ENCODE data around the gene PRRG4.

PRRG4 gene

GRCh38 chr11:32826113-32826512 is 3.6 kb upstream of the PRRG4 start:
- Histone ChIP-seq H3K27me3 (ENCODE audit: insufficient read depth, low read depth) (no peaks in the 10 kb centered on the region), H2AFZ (ENCODE audit: low read depth) (no peak overlapping the region), H3K9ac (no peak overlapping the region), H3K27ac (no peak overlapping the region), H3K36me3 (ENCODE audit: insufficient read depth) (no peaks in the 10 kb centered on the region), H3K4me2 (no peak overlapping the region), H3K4me1 (ENCODE audit: low read depth, poor library complexity, severe bottlenecking) (peaks cover 15% of the 10 kb centered on the region), H4K20me1 (ENCODE audit: insufficient read depth) (no peaks in the 10 kb centered on the region), H3K4me3 (IDR thresholded peaks at IDR 0.05; ENCODE audit: insufficient read depth, low read depth, low read length) (no peak overlapping the region), H3K79me2 (ENCODE audit: insufficient read depth, low read depth) (no peaks in the 10 kb centered on the region)
- TF ChIP-seq, protein P1, sequence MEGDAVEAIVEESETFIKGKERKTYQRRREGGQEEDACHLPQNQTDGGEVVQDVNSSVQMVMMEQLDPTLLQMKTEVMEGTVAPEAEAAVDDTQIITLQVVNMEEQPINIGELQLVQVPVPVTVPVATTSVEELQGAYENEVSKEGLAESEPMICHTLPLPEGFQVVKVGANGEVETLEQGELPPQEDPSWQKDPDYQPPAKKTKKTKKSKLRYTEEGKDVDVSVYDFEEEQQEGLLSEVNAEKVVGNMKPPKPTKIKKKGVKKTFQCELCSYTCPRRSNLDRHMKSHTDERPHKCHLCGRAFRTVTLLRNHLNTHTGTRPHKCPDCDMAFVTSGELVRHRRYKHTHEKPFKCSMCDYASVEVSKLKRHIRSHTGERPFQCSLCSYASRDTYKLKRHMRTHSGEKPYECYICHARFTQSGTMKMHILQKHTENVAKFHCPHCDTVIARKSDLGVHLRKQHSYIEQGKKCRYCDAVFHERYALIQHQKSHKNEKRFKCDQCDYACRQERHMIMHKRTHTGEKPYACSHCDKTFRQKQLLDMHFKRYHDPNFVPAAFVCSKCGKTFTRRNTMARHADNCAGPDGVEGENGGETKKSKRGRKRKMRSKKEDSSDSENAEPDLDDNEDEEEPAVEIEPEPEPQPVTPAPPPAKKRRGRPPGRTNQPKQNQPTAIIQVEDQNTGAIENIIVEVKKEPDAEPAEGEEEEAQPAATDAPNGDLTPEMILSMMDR (conservative IDR thresholded peaks at IDR 0.05; ENCODE audit: low read depth, low read length), result no peak

DNA sequence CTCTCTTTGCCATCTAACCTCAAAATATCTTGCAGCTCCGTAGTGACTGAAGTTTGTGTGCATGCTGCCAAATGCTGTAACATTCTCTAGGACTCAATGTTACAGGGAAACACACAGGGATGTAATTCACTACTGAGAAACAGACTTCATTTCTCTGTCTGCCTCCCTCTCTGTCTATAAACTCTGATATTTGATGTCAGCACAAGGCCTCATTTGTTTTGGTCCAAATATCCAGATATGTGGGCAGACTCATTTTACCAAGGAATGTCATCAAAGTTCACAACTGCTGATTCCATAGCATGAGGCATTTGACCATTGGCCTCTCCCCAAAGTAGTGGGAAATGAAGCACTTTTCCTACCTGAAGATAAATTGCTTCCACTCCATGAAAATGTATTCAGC is 2.5 kb upstream of the PRRG4 start:
- H3K79me2 ChIP-seq (ENCODE audit: insufficient read depth, low read depth), result no peaks in the 10 kb centered on the region
- H3K27ac ChIP-seq, result no peak overlapping the region
- TF ChIP-seq, protein P1 (conservative IDR thresholded peaks at IDR 0.05; ENCODE audit: low read depth, low read length), result no peak
- H3K9ac ChIP-seq, result no peak overlapping the region
- no peaks in the 10 kb centered on the region for H3K27me3 ChIP-seq (ENCODE audit: insufficient read depth, low read depth)
- no peak overlapping the region for H3K4me2 ChIP-seq
- H3K4me3 ChIP-seq (IDR thresholded peaks at IDR 0.05; ENCODE audit: insufficient read depth, low read depth, low read length), result no peak overlapping the region
- no peak overlapping the region for H2AFZ ChIP-seq (ENCODE audit: low read depth)
- no peaks in the 10 kb centered on the region for H3K36me3 ChIP-seq (ENCODE audit: insufficient read depth)
- H4K20me1 ChIP-seq (ENCODE audit: insufficient read depth), result no peaks in the 10 kb centered on the region
- H3K4me1 ChIP-seq (ENCODE audit: low read depth, poor library complexity, severe bottlenecking), result peaks cover 11% of the 10 kb centered on the region

DNA sequence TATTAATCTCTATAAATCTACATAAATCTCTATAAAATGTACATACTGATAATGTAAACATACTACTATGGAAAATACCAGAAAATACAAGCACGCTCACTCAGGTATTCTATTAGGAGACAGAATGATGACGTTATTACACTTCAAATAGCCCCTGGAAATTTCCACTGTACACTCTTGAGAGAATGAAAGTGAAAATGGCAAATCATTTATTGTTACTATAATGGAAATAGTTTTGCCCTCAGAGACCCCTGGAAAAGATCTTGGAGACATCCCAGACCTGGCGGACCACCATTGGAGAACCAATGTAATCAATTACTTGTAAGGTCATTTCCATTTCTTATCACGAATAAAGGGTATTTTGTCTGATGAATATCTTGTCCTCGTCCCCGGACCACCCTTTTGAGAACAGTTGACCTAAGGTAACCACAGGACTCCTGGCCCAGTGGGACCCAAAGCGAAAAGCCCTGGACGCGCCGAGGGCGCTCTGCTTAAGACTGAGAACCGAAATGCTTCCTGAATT is 509 bp upstream of the PRRG4 start:
- H3K9ac ChIP-seq, result peak overlapping the region; percentile 93
- TF ChIP-seq, protein P1 (conservative IDR thresholded peaks at IDR 0.05; ENCODE audit: low read depth, low read length), result no peak
- H2AFZ ChIP-seq (ENCODE audit: low read depth), result peak overlapping the region; percentile 100

DNA sequence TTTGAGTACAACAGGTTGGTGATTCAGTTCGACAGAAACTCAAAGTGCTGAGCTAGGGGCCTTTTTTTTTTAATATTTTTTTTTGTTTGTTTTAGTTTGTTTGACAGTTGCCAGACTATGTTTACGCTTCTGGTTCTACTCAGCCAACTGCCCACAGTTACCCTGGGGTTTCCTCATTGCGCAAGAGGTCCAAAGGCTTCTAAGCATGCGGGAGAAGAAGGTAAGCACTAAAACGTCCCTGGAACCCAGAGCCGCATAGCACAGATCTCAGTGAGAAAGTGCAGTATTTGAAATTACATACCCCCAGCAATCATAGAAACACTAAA is 649 bp downstream of the PRRG4 start:
- H3K36me3 ChIP-seq (ENCODE audit: insufficient read depth), result no peaks in the 10 kb centered on the region
- no peaks in the 10 kb centered on the region for H3K27me3 ChIP-seq (ENCODE audit: insufficient read depth, low read depth)
- no peak overlapping the region for H3K9ac ChIP-seq
- no peak overlapping the region for H2AFZ ChIP-seq (ENCODE audit: low read depth)
- H3K4me3 ChIP-seq (IDR thresholded peaks at IDR 0.05; ENCODE audit: insufficient read depth, low read depth, low read length), result no peak overlapping the region
- peaks cover 8% of the 10 kb centered on the region for H3K4me1 ChIP-seq (ENCODE audit: low read depth, poor library complexity, severe bottlenecking)
- H3K79me2 ChIP-seq (ENCODE audit: insufficient read depth, low read depth), result no peaks in the 10 kb centered on the region
- TF ChIP-seq, protein P1 (conservative IDR thresholded peaks at IDR 0.05; ENCODE audit: low read depth, low read length), result no peak
- no peak overlapping the region for H3K27ac ChIP-seq
- H3K4me2 ChIP-seq, result no peak overlapping the region
- no peaks in the 10 kb centered on the region for H4K20me1 ChIP-seq (ENCODE audit: insufficient read depth)

More for the DNA sequence above, 509 bp upstream of the PRRG4 start:
- Histone ChIP-seq H3K36me3 (ENCODE audit: insufficient read depth) (no peaks in the 10 kb centered on the region), H3K27me3 (ENCODE audit: insufficient read depth, low read depth) (no peaks in the 10 kb centered on the region), H3K4me3 (IDR thresholded peaks at IDR 0.05; ENCODE audit: insufficient read depth, low read depth, low read length) (no peak overlapping the region), H4K20me1 (ENCODE audit: insufficient read depth) (no peaks in the 10 kb centered on the region), H3K79me2 (ENCODE audit: insufficient read depth, low read depth) (no peaks in the 10 kb centered on the region), H3K27ac (peak overlapping the region; percentile 64), H3K4me1 (ENCODE audit: low read depth, poor library complexity, severe bottlenecking) (peaks cover 8% of the 10 kb centered on the region), H3K4me2 (peak overlapping the region; percentile 58)

Measured in KMS-11 (cell line).